GM13977 (cell line): ENCODE data around the gene PIP5K1B.

Experiments used
- DNase-seq: peaks from one replicate; pipeline ENCODE4 v3.0.0; 2012; ENCODE audit warnings: low spot score
- in situ Hi-C: fragments of 300-500 bp; cut with MboI; formaldehyde crosslinking; loops from one replicate; pipeline ENCODE4 v1.12.0; 2022; ENCODE audit warnings: low sequenced_read_pairs, low pct_unique_long_range_greater_than_20kb, mixed read lengths, inconsistent platforms; ENCODE audit not compliant: unreplicated experiment
- TF ChIP-seq, protein P1 (sequence below): IDR thresholded peaks from 2 replicates; pipeline ENCODE4 v1.5.1; 2012; ENCODE audit warnings: mild to moderate bottlenecking, control low read depth; ENCODE audit not compliant: insufficient read depth; ENCODE audit errors: extremely low read depth, missing control alignments

The PIP5K1B gene

GRCh38 chr9:68795411-68795810 is 90.4 kb downstream of the PIP5K1B start:
- in situ Hi-C loops: no loop called here
- no peak for DNase-seq
- TF ChIP-seq, protein P1, sequence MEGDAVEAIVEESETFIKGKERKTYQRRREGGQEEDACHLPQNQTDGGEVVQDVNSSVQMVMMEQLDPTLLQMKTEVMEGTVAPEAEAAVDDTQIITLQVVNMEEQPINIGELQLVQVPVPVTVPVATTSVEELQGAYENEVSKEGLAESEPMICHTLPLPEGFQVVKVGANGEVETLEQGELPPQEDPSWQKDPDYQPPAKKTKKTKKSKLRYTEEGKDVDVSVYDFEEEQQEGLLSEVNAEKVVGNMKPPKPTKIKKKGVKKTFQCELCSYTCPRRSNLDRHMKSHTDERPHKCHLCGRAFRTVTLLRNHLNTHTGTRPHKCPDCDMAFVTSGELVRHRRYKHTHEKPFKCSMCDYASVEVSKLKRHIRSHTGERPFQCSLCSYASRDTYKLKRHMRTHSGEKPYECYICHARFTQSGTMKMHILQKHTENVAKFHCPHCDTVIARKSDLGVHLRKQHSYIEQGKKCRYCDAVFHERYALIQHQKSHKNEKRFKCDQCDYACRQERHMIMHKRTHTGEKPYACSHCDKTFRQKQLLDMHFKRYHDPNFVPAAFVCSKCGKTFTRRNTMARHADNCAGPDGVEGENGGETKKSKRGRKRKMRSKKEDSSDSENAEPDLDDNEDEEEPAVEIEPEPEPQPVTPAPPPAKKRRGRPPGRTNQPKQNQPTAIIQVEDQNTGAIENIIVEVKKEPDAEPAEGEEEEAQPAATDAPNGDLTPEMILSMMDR: no peak

- TF ChIP-seq, protein P1: no peak
- in situ Hi-C loops: no loop called here
- no peak for DNase-seq
Observed at GRCh38 chr9:68797116-68797515, 92.1 kb downstream of the PIP5K1B start.

- DNase-seq: no peak
- in situ Hi-C loops: no loop called here
- TF ChIP-seq, protein P1: no peak
Observed at GRCh38 chr9:68798423-68798822, 93.4 kb downstream of the PIP5K1B start.

- in situ Hi-C loops: no loop called here
- DNase-seq: no peak
- TF ChIP-seq, protein P1: no peak
Observed at GRCh38 chr9:68800836-68801235, 95.8 kb downstream of the PIP5K1B start.

DNA sequence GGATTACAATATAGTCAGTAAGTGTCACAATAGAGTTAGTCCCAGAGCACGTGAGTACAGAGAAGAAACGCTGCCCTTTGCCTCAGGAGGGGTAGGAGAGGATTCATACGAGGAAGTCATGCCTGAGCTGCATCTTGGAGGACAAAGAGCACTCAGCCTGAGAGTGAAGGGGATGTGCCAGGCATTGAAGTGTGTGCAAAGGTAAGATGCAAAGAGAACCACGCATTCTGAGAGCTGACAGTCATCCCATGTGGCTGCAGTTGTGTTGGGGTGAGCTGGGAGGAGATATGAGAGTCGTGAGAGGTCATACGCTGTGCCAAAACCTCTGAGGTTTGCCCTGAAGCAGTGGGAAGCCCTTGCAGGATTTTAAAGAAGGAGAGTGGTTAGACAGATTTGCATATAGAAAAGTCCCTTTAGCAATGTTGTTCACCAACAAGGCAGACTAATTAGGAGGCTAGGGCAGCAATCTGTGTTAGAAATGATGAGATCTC is 97.5 kb downstream of the PIP5K1B start:
- in situ Hi-C loops: no loop called here
- TF ChIP-seq, protein P1: no peak
- DNase-seq: peak; percentile 57

GRCh38 chr9:68804911-68805889 is 100.2 kb downstream of the PIP5K1B start:
- in situ Hi-C loops: no loop called here

More at GRCh38 chr9:68804911-68805889, 100.2 kb downstream of the PIP5K1B start:
- TF ChIP-seq, protein P1: no peak
- DNase-seq: no peak
